Activated CD8-positive, alpha-beta T cell treated with anti-CD3 and anti-CD28 coated beads for 36 hours (primary cell): ENCODE results near the gene FOLR1. TPM values are rescaled to one million over a fixed set of nuclear protein-coding genes. Genes with fewer than 3 reads are reported as not detected.

ENCODE experiments used
- ATAC-seq: fragments of 200-7000 bp; cut with Tn5 transposase; one replicate; pipeline ENCODE4 v1.10.0; 2021; ENCODE audit warnings: mild to moderate bottlenecking, moderate library complexity
- CTCF ChIA-PET: fragments of 350-600 bp; sonication (Branson Sonifier 250); formaldehyde crosslinking; loops from one replicate; lab custom pipeline; 2021; ENCODE audit warnings: antibody characterized with exemption; lab: Charles Lee
- POLR2A ChIA-PET: fragments of 350-600 bp; sonication (Branson Sonifier 250); formaldehyde crosslinking; loops from one replicate; lab custom pipeline; 2021; ENCODE audit warnings: antibody characterized with exemption; lab: Charles Lee
- DNase-seq: peaks from one replicate; pipeline ENCODE4 v3.0.0-alpha.2; 2020
- H3K27ac Mint-ChIP-seq: one replicate; pipeline ENCODE4 v1.8.0; 2021; ENCODE audit warnings: mild to moderate bottlenecking, mixed read lengths
- H3K27me3 Mint-ChIP-seq: one replicate; pipeline ENCODE4 v1.8.0; 2021; ENCODE audit warnings: mixed read lengths
- H3K36me3 Mint-ChIP-seq: one replicate; pipeline ENCODE4 v1.8.0; 2021; ENCODE audit warnings: low read depth, mixed read lengths
- H3K4me1 Mint-ChIP-seq: one replicate; pipeline ENCODE4 v1.8.0; 2021; ENCODE audit warnings: low read depth, mixed read lengths
- H3K4me3 Mint-ChIP-seq: one replicate; pipeline ENCODE4 v1.8.0; 2021; ENCODE audit warnings: mild to moderate bottlenecking, moderate library complexity, mixed read lengths
- H3K9me3 Mint-ChIP-seq: one replicate; pipeline ENCODE4 v1.8.0; 2021; ENCODE audit warnings: mixed read lengths
- CTCF ChIP-seq: fragments of 200-600 bp; IDR thresholded peaks from one replicate; pipeline ENCODE4 v1.8.0; 2022; ENCODE audit warnings: antibody characterized with exemption, mild to moderate bottlenecking
- intact Hi-C: fragments of 100-400 bp; cut with micrococcal nuclease; formaldehyde crosslinking; loops from one replicate; pipeline ENCODE4 v1.10.0; 2022
- total RNA-seq, 2 experiments: library from RNA; stranded (reverse); gene quantifications; one replicate each; pipeline ENCODE4 v1.2.3, GENCODE V29; 2021

FOLR1 gene
- total RNA-seq, 2 experiments from 2014 or later = not detected

- intact Hi-C loops = no loop called here
- no peaks in the 10 kb centered on the region for H3K27me3 Mint-ChIP-seq
- ATAC-seq (no peak), DNase-seq (no peak)
- no peak overlapping the region for H3K27ac Mint-ChIP-seq
- POLR2A ChIA-PET = no interaction called here
- peaks cover 13% of the 10 kb centered on the region for H3K4me1 Mint-ChIP-seq
- H3K4me3 Mint-ChIP-seq = no peak overlapping the region
- peaks cover 2% of the 10 kb centered on the region for H3K36me3 Mint-ChIP-seq
- H3K9me3 Mint-ChIP-seq = no peaks in the 10 kb centered on the region
- no peak for TF ChIP-seq CTCF
- CTCF ChIA-PET = no interaction called here
These were observed 36.9 kb downstream of the FOLR1 start for GRCh38 chr11:72228844-72229231.

GRCh38 chr11:72229336-72229924 lies 37.5 kb downstream of the FOLR1 start:
- ChIA-PET POLR2A (interaction anchor here (1.0 kb wide), 1 partner anchor 113 kb away, joined by 3 read pairs; no protein-coding TSS in a partner anchor), CTCF (interaction anchor here (0.8 kb wide), 1 partner anchor 9 kb away, joined by 3 read pairs; no protein-coding TSS in a partner anchor)
- Mint-ChIP-seq H3K27me3 (no peaks in the 10 kb centered on the region), H3K4me3 (no peak overlapping the region), H3K4me1 (peaks cover 13% of the 10 kb centered on the region), H3K27ac (no peak overlapping the region), H3K36me3 (peaks cover 5% of the 10 kb centered on the region), H3K9me3 (no peaks in the 10 kb centered on the region)
- no peak for DNase-seq
- no peak for ATAC-seq
- TF ChIP-seq CTCF = no peak
- intact Hi-C loops = no loop called here

GRCh38 chr11:72229925-72230763 lies 38.2 kb downstream of the FOLR1 start:
- no peak for ATAC-seq
- no peak overlapping the region for H3K27ac Mint-ChIP-seq
- H3K27me3 Mint-ChIP-seq = no peaks in the 10 kb centered on the region
- no peak overlapping the region for H3K4me3 Mint-ChIP-seq
- TF ChIP-seq CTCF = no peak
- peaks cover 13% of the 10 kb centered on the region for H3K4me1 Mint-ChIP-seq
- peaks cover 5% of the 10 kb centered on the region for H3K36me3 Mint-ChIP-seq
- CTCF ChIA-PET = interaction anchor here (0.8 kb wide), 1 partner anchor 8 kb away, joined by 3 read pairs; no protein-coding TSS in a partner anchor
- intact Hi-C loops = no loop called here
- no peaks in the 10 kb centered on the region for H3K9me3 Mint-ChIP-seq
- POLR2A ChIA-PET = interaction anchor here (1.0 kb wide), 1 partner anchor 112 kb away, joined by 3 read pairs; no protein-coding TSS in a partner anchor
- DNase-seq = no peak

GRCh38 chr11:72230764-72231365 lies 38.9 kb downstream of the FOLR1 start:
- no peak for TF ChIP-seq CTCF
- intact Hi-C loops = no loop called here
- Mint-ChIP-seq H3K27ac (no peak overlapping the region), H3K4me1 (peaks cover 5% of the 10 kb centered on the region), H3K4me3 (no peak overlapping the region), H3K9me3 (no peaks in the 10 kb centered on the region), H3K36me3 (peaks cover 5% of the 10 kb centered on the region), H3K27me3 (no peaks in the 10 kb centered on the region)
- POLR2A ChIA-PET = no interaction called here
- CTCF ChIA-PET = no interaction called here
- ATAC-seq = no peak
- DNase-seq = no peak
